Hepatocyte (in vitro differentiated cells): ENCODE measurements around the gene AGAP1. TPM values are rescaled to one million over a fixed set of nuclear protein-coding genes. Genes with fewer than 3 reads are reported as not detected.

ENCODE experiments used
- DNase-seq: peaks from one replicate; pipeline ENCODE4 v3.0.0-alpha.2; 2016; ENCODE audit warnings: low spot score
- H2AFZ ChIP-seq: fragments of 200-600 bp; sonication (generic); 2 replicates; pipeline ENCODE4 v1.6.0; 2016; ENCODE audit warnings: antibody characterized with exemption, mild to moderate bottlenecking
- H3K27ac ChIP-seq: fragments of 200-600 bp; sonication (generic); 2 replicates; pipeline ENCODE4 v1.5.1; 2016; ENCODE audit warnings: mild to moderate bottlenecking
- H3K27me3 ChIP-seq: fragments of 200-600 bp; sonication (generic); 2 replicates; pipeline ENCODE4 v1.6.1; 2016
- H3K36me3 ChIP-seq: fragments of 200-600 bp; sonication (generic); replicated peaks from 2 replicates; pipeline ENCODE4 v1.5.1; 2016; ENCODE audit warnings: low read depth; ENCODE audit not compliant: insufficient read depth
- H3K4me1 ChIP-seq: fragments of 200-600 bp; sonication (generic); 2 replicates; pipeline ENCODE4 v1.5.1; 2016; ENCODE audit warnings: mild to moderate bottlenecking, moderate library complexity; ENCODE audit not compliant: insufficient read depth
- H3K4me2 ChIP-seq: fragments of 200-600 bp; sonication (generic); 2 replicates; pipeline ENCODE4 v1.6.0; 2016
- H3K4me3 ChIP-seq: fragments of 200-600 bp; sonication (generic); 2 replicates; pipeline ENCODE4 v1.5.1; 2016; ENCODE audit warnings: mild to moderate bottlenecking
- H3K79me2 ChIP-seq: fragments of 200-600 bp; sonication (generic); 2 replicates; pipeline ENCODE4 v1.6.0; 2017; ENCODE audit warnings: mild to moderate bottlenecking
- H3K9me2 ChIP-seq: fragments of 200-600 bp; sonication (generic); replicated peaks from 2 replicates; pipeline ENCODE4 v1.6.0; 2017; ENCODE audit warnings: mild to moderate bottlenecking; ENCODE audit not compliant: insufficient read depth
- H3K9me3 ChIP-seq: fragments of 200-600 bp; sonication (generic); 2 replicates; pipeline ENCODE4 v1.5.1; 2016; ENCODE audit warnings: low read depth, mild to moderate bottlenecking
- H4K20me1 ChIP-seq: fragments of 200-600 bp; sonication (generic); 2 replicates; pipeline ENCODE4 v1.6.0; 2016; ENCODE audit warnings: mild to moderate bottlenecking; ENCODE audit not compliant: insufficient read depth, poor library complexity, severe bottlenecking
- CTCF ChIP-seq: fragments of 200-600 bp; sonication (generic); IDR thresholded peaks from 2 replicates; pipeline ENCODE4 v1.5.1; 2016; ENCODE audit warnings: antibody characterized with exemption, mild to moderate bottlenecking; ENCODE audit not compliant: poor library complexity
- EZH2 ChIP-seq: fragments of 200-600 bp; sonication (generic); IDR thresholded peaks from 2 replicates; pipeline ENCODE4 v1.6.1; 2016; ENCODE audit warnings: antibody characterized with exemption, mild to moderate bottlenecking, borderline replicate concordance
- EZH2phosphoT487 ChIP-seq: fragments of 200-600 bp; sonication (generic); IDR thresholded peaks from one replicate; pipeline ENCODE4 v1.6.1; 2018; ENCODE audit warnings: antibody characterized with exemption, mild to moderate bottlenecking, low read depth, moderate library complexity; ENCODE audit not compliant: unreplicated experiment, severe bottlenecking
- WGBS: methylation state at CpG from one replicate; pipeline ENCODE4 v1.1.6; 2016; ENCODE audit warnings: low lambda C conversion rate; ENCODE audit errors: missing lambda C conversion rate; 5-methylcytosine and 5-hydroxymethylcytosine counted together
- polyA plus RNA-seq: library from polyadenylated mRNA; unstranded; fragments of >200 nt; fragmentation: Nextera tagmentation; extraction: Ambion mirVana; gene quantifications from 2 replicates; pipeline ENCODE4 v1.2.1, GENCODE V29; 2016
- total RNA-seq: library from RNA; depleted of rRNA; stranded (reverse); fragments of >200 nt; gene quantifications from 2 replicates; pipeline ENCODE4 v1.2.3, GENCODE V29; 2014

AGAP1 gene
- total and polyA plus RNA-seq, 2 experiments from 2014 or later, result 12.1 to 20.0 TPM

GRCh38 chr2:236131073-236131692 lies 637.3 kb downstream of the AGAP1 start:
- Histone ChIP-seq H3K36me3 (no peaks in the 10 kb centered on the region), H3K9me3 (no peaks in the 10 kb centered on the region), H3K27me3 (no peaks in the 10 kb centered on the region), H2AFZ (no peak overlapping the region), H3K4me2 (no peak overlapping the region), H4K20me1 (no peaks in the 10 kb centered on the region), H3K79me2 (no peaks in the 10 kb centered on the region), H3K4me3 (no peak overlapping the region), H3K27ac (no peak overlapping the region), H3K4me1 (no peaks in the 10 kb centered on the region), H3K9me2 (no peaks in the 10 kb centered on the region)
- DNase-seq, result no peak
- WGBS, result 90% methylated on average over 10 of the region's 10 CpGs
- TF ChIP-seq CTCF, result no peak
- no peak for TF ChIP-seq EZH2phosphoT487
- TF ChIP-seq EZH2, result no peak

GRCh38 chr2:236133410-236134012 lies 639.7 kb downstream of the AGAP1 start:
- 88% methylated on average over 12 of the region's 12 CpGs for WGBS
- Histone ChIP-seq H3K79me2 (no peaks in the 10 kb centered on the region), H3K4me1 (no peaks in the 10 kb centered on the region), H3K9me3 (no peaks in the 10 kb centered on the region), H3K27me3 (no peaks in the 10 kb centered on the region), H4K20me1 (no peaks in the 10 kb centered on the region), H3K36me3 (no peaks in the 10 kb centered on the region), H3K4me3 (no peak overlapping the region), H3K9me2 (no peaks in the 10 kb centered on the region), H3K27ac (no peak overlapping the region), H2AFZ (no peak overlapping the region), H3K4me2 (no peak overlapping the region)
- no peak for DNase-seq
- TF ChIP-seq EZH2 (no peak), CTCF (no peak), EZH2phosphoT487 (no peak)

- Histone ChIP-seq H3K4me1 (no peaks in the 10 kb centered on the region), H4K20me1 (no peaks in the 10 kb centered on the region), H3K27ac (no peak overlapping the region), H3K4me3 (no peak overlapping the region), H3K4me2 (no peak overlapping the region), H3K27me3 (no peaks in the 10 kb centered on the region), H3K9me3 (no peaks in the 10 kb centered on the region), H3K36me3 (no peaks in the 10 kb centered on the region), H3K79me2 (no peaks in the 10 kb centered on the region), H2AFZ (no peak overlapping the region), H3K9me2 (no peaks in the 10 kb centered on the region)
- 88% methylated on average over 19 of the region's 19 CpGs for WGBS
- DNase-seq, result no peak
- TF ChIP-seq CTCF (no peak), EZH2 (no peak), EZH2phosphoT487 (no peak)
Observed at GRCh38 chr2:236136538-236136937, 642.7 kb downstream of the AGAP1 start.
